GM19467 (cell line): ENCODE results near the gene COL20A1.

ENCODE experiments used
- ATAC-seq: cut with Tn5 transposase; IDR thresholded peaks from one replicate; pipeline ENCODE4 v1.9.1; 2021; ENCODE audit warnings: mild to moderate bottlenecking, moderate library complexity; ENCODE audit not compliant: unreplicated experiment

Gene COL20A1

DNA sequence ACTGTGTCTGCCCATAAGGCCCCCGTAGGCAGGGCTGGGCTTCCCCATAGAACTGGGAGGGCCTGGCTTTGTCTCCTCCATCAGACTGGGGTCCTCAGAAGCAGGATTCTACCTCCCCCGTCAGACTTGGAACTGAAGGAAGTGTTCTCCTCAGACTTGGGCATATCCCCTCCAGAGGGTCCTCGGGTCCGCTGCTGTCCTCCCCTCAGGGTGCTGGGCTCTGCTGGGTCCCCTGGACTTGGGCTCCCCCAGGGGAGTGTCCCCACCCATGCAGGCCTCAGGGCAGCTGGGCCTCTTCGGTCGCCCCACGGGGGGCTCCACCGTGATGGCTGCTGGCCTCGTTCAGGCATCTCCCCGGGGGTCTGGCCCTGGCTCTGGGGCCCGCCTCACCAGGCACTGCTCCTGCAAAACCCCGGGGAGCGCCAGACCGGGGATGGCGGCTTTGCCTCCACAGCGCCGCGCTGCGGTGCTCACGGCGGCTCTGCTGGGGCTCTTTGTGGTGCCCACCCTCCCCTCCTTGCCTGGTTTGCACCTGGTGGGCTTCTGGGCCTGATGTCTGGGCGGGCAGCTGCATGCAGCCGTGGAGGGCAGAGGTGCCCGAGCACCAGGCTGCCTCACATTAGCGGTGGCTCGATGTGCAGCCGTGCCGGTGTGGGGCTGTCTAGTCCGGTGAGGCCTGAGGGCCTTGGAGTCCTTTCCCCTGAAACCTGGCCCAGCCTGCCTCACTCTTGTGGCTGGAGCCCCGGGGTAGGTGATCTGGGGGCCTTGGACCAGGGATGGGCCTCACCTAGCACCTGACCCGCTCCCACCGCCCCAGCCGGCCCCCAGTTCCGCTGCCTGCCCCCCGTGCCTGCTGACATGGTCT lies 13.9 kb downstream of the COL20A1 start:
- ATAC-seq, result no peak

DNA sequence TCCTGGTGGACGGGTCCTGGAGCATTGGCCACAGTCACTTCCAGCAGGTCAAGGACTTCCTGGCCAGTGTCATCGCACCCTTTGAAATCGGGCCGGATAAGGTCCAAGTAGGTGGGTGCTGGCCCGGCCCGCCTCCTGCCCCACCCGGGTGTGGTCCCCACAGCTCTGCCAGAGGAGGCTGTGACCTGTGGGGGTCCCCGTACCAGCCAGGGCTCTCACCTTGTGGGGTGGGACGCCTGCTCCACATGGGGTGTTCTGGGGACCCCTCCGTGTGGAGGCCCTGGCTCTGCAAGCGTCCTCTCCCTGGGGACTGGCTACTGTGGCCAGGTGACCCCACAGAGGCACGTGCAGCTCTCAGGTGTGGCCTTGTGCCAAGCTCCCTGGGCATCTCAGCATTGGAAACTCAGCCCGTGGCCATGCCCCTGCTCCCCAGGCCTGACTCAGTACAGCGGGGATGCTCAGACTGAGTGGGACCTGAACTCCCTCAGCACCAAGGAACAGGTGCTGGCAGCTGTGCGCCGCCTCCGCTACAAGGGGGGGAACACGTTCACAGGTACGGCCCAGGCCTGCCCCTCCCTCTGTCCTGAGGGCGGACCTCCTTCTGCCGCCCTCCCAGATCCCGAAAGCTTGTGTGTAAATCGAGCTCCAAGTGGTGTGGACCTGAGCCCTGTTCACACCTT lies 14.7 kb downstream of the COL20A1 start:
- no peak for ATAC-seq

DNA sequence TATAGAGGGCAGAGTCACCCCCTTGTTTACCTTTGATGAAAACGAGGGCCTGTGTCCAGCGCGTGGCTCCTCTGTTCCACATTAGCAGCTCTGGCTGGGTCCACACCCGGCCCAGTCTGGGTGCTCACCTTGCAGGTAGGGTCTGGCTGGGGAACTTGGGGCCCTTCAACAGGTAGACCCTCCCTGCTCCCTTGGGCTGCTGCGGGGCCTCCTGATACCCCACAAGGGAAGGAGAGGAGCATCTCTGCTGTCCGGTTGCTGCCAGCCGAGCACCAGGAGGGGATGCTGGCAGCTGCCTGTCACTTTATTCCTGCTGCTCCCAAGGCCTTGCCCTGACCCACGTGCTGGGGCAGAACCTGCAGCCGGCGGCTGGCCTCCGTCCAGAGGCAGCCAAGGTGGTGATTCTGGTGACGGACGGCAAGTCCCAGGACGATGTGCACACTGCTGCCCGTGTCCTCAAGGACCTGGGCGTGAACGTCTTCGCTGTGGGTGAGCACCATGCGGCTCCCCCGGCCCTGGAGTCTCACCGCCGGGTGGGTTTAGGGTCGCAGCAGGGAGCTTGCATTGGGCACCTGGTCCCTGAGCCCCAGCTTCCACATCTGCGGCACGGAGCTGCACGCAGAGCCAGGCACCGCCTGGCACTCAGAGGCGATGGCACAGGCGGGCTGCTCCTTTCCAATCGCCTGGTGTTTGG lies 15.4 kb downstream of the COL20A1 start:
- ATAC-seq, result no peak

DNA sequence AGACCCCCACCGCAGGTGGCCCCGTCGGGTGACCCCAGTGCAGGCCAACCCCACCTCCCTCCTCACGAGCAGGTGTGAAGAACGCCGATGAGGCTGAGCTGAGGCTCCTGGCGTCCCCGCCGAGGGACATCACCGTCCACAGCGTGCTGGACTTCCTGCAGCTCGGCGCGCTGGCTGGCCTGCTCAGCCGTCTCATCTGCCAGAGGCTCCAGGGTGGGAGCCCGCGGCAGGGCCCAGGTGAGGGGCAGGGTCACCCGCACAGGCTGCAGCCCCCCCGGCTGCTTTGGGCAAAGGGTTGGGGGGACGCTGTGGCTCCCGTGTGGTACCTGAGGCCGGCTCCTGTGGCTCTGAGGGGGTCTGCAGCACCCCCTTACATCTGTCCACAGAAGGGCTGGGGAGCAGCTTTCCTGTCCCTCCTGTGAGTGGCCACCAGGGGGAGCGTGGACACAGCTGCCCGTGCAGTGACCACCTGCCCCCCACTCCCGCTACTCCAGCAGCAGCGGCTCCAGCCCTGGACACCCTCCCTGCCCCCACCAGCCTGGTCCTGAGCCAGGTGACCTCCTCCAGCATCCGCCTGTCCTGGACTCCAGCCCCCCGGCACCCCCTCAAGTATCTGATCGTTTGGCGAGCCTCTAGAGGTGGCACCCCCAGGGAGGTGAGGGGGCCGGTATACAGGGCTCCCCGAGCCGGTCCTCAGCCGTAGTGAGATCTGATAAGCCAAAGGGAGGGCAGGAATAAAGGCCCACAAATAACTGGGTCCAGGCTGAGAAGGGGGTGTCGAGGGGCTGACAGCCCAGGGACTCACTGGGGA lies 16.5 kb downstream of the COL20A1 start:
- no peak for ATAC-seq

DNA sequence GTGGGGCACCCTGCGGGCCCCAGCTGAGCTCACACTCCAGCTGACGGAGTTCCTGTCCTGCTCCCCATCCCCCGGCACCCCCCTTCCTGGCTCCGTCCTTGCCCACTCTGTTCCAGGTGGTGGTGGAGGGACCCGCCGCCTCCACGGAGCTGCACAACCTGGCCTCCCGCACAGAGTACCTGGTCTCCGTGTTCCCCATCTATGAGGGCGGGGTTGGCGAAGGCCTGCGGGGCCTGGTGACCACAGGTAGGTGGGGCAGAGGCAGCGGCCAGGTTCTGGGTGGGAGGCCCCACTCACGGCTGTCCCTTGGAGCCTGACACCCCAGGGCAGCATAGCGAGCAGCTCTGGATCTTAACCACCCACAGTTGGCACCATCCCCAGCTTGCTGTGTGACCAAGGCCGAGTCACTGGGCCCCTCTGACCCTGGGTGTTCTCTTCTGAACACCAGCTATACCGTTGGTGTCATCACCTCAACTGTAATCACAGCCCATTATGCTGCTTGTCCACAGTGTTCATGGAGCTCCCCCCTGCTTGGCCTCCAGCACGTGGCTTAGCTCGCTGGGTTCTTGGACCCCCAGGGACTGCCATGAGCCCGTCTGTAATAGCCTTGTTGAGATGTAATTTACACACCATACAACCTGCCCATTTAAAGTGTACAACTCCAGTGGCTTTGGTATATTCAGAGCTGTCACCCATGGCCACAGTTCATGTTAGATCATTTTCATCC lies 17.4 kb downstream of the COL20A1 start:
- ATAC-seq, result no peak

DNA sequence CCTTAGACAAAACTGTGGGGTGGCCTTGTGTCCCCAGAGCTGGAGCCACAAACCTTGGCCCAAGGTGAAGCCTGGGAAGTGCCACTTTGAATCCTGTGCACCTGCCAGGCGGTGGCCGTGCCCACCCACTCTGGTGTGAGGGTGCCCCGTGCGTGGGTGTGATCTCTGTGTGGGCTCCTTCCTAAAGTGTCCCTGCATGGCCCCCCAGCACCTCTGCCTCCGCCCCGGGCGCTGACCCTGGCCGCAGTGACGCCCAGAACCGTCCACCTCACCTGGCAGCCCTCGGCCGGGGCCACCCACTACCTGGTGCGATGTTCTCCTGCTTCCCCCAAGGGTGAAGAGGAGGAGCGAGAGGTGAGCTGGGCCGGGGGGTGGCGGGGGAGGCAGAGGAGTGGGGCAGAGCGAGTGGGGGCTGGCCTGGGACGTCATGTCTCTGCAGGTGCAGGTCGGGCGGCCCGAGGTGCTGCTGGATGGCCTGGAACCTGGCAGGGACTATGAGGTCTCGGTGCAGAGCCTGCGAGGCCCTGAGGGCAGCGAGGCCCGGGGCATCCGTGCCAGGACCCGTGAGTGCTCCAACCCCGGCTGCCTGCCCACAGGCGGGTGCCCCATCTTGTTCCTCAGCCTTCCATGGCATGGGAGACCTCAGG lies 18.3 kb downstream of the COL20A1 start:
- no peak for ATAC-seq

DNA sequence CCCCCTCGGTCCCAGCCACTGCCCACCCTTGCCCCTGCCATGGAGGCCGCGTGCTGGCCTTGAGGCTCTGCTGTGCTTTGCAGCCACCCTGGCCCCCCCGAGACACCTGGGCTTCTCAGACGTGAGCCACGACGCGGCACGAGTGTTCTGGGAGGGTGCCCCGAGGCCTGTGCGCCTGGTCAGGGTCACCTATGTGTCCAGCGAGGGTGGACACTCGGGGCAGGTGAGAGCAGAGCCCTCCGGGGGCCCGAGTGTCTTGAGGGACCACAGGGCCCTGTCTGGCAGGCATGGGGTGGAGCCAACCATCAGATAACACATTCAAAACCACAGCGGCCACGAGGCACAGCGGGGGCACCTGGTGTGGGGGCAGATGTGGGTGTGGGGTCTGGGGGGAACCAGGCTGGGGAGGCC lies 18.9 kb downstream of the COL20A1 start:
- no peak for ATAC-seq

DNA sequence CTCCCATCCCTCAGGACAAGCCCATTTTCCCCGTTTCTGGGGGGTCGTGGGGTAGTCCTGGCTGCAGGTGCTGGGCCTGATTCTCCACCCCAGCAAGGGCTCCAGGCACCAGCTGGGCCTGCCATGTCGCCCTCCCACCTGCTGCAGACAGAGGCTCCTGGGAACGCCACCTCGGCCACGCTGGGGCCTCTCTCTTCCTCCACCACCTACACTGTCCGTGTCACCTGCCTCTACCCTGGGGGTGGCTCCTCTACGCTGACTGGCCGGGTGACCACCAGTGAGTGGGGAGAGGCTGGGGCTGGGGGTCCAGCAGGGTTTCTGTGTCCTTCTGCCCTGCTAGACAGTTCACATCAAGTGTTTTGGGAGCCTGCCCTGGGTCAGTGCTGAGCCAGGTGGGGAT lies 19.3 kb downstream of the COL20A1 start:
- no peak for ATAC-seq

GRCh38 chr20:63312690-63313348 lies 19.8 kb downstream of the COL20A1 start:
- ATAC-seq, result no peak

DNA sequence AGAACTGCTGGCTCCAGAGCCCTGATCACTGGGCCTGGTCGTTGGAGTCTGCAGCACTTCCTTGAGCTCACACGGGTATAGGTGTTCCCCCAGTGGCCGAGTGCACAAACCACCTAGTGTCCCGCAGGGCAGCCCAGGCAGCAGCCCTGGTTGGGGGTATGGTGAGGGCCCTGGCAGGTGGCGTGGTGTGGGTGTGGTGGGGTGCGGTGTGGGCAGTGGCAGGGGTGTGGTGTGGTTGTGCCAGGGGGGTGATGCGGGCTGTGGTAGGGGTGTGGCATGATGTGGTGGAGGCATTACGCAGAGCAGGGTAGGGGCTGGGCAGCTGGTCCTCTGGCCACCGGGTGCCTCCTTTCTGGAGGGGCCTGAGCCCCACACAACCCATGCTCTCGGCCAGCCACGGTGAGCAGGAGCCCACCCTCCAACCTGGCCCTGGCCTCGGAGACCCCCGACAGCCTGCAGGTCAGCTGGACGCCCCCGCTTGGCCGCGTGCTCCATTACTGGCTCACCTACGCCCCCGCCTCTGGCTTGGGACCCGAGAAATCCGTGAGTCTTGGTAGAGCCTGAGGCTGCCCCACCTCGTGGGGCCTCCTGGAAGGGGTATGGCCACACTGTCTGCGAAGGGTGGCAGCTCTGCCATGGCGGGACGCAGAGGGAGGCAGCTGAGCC lies 20.5 kb downstream of the COL20A1 start:
- no peak for ATAC-seq

- ATAC-seq, result no peak
Observed at GRCh38 chr20:63314015-63314471, 21.1 kb downstream of the COL20A1 start.

- ATAC-seq, result no peak
Observed at GRCh38 chr20:63314566-63315239, 21.7 kb downstream of the COL20A1 start.

DNA sequence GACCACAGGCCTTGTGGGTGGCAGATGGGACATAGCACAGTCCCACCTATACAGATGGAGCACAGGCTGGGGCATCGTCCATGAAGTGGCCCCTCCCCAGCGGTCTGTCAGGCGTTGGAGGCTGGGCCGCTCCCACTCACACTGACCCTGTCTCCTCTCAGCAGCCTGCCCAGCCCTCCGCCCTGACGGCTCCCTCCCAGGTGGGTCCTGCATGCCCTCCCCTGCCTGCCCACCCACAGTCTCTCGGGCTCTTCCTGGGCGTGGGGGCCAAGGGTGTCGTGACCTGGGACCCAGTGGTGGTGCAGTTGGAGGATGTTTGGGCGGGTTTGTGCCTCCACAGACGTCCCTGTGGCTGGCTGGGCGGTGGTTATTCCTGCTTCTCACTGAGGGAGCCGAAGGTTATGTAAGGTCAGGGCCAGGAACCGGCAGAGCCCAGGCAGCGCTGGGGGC lies 22.3 kb downstream of the COL20A1 start:
- ATAC-seq, result no peak

DNA sequence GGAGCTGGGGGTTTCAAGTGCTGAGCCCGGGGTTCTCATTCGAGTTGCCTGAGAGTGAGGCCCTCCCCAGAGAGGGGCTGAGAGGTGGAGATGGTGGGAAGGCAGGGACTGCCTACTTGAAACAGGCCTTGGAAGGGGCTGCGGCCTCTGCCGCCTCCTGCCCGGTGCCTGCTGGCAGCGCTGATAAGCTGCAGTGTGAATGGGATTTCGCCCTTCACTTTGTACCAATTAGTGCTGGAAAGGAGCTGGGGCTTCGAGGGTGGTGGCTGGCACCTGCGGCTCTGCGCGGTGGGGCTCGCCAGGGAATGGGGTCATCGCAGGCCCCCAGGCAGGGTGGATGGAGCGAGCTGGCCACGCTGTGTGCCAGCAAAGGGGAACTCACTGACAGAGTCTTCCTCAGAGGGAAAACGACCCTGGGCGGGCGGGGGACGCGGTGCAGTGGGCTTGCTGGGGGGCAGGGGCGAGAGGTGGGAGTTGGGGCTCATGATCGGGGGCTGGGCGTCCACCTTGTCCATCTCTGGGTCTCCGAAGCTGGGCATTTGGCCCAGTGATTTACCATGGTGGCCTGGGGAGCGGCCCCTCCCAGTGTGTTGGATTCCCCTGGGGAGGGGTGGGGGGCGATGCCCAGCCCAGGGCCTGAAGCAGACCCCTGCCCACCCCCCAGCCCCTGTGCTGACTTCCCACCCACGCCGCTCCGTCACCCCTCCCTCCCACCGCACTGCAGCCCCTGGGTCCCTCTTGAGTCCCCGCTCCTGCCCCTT lies 22.9 kb downstream of the COL20A1 start:
- no peak for ATAC-seq

DNA sequence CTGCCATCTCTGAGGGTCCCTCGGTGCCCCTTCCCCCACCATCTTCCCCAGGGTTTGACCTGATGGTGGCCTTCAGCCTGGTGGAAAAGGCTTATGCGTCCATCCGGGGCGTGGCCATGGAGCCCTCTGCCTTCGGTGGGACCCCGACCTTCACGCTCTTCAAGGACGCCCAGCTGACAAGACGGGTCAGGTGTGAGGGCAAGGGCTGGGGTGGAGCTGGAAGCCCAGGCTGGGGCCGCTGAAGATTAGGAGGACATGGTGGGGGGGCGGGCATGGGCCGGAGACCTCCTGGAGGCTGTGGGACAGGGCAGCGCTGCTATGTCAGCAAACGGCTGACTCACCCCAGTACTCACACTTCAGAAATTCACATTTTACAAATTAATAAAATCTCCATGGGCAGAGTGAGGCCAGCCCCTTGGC lies 23.5 kb downstream of the COL20A1 start:
- ATAC-seq, result no peak

DNA sequence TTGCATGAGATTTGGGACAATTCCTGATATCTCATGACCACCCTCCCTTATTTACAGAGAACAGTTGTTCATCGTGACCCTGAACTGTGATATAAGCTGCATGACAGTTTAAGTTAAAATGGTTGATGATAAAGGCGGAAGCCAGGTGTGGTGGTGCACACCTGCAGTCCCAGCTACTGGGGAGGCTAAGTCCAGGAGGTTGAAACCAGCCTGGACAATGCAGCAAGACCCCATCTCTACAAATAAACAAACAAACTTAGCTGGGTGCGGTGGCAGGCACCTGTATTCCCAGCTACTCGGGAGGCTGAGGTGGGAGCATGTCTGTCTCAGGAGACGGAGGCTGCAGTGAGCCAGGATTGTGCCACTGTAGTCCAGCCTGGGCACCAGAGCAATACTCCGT lies 24.1 kb downstream of the COL20A1 start:
- ATAC-seq, result no peak

DNA sequence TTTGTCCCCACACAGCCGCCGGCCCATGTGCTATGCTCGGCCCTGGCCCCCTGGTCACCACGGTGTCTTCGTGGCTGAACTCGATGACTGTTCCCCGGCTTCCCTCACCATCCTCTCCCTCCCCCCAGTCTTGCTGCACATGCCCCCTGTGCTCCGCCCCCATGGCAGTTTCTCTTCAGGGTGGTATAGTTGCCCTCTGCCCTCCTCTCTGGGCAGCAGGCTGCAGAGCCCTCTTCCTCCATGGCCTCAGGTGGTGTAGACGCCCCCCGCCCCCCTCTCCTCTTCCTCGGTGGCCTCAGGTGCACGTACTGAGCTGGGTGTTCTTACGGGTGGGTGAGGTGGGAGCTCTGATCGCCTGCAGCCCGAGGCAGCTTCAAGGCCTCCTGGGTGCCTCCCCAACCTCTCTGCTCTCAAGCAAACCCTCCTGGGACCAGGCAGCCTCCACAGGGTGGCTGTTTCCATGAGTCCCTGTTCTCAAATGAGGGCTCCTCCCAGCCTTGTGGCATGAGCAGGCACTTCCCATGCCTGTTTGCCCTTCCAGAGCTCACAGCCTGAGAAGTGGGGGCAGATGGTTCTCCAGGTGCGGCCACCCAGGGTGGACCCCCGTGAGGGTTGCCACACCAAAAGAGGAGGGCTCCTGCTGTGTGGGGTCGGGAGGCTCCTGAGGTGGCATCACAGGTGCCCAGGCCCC lies 24.8 kb downstream of the COL20A1 start:
- no peak for ATAC-seq
